IPS-18c (cell line): ENCODE data around the gene SLIT3.
"Not testable (repeated sequence)": the region's sequence is repeated elsewhere in the genome, so short reads cannot be mapped to it uniquely, and the experiment has no call there.

Source experiments
- H3K4me3 ChIP-seq: 2 replicates; pipeline ENCODE4 v1.7.0; 2013; ENCODE audit warnings: low read depth, mild to moderate bottlenecking, low read length, moderate library complexity; ENCODE audit not compliant: insufficient read depth
- H3K9me3 ChIP-seq: one replicate; pipeline ENCODE4 v1.6.1; 2013; ENCODE audit warnings: mild to moderate bottlenecking, low read length, moderate library complexity; ENCODE audit not compliant: control insufficient read depth, insufficient read depth

SLIT3 gene

GRCh38 chr5:169213479-169213878, 87.5 kb downstream of the SLIT3 start:
- Histone ChIP-seq H3K9me3 (peaks cover 2% of the 10 kb centered on the region), H3K4me3 (no peak overlapping the region)

- H3K9me3 ChIP-seq, H3K4me3 ChIP-seq: not testable (repeated sequence)
Observed at GRCh38 chr5:169211761-169212160, 89.2 kb downstream of the SLIT3 start.

- Histone ChIP-seq H3K4me3 (no peak overlapping the region), H3K9me3 (no peaks in the 10 kb centered on the region)
Observed at GRCh38 chr5:169204788-169205400, 96.0 kb downstream of the SLIT3 start.

GRCh38 chr5:169202969-169203368, 98.0 kb downstream of the SLIT3 start:
- H3K9me3 ChIP-seq, result no peaks in the 10 kb centered on the region
- H3K4me3 ChIP-seq, result no peak overlapping the region

GRCh38 chr5:169201597-169201996, 99.3 kb downstream of the SLIT3 start:
- no peaks in the 10 kb centered on the region for H3K9me3 ChIP-seq
- H3K4me3 ChIP-seq, result no peak overlapping the region

- H3K9me3 ChIP-seq, result no peaks in the 10 kb centered on the region
- H3K4me3 ChIP-seq, result no peak overlapping the region
Observed at GRCh38 chr5:169200125-169200778, 100.7 kb downstream of the SLIT3 start.

GRCh38 chr5:169197343-169197742, 103.6 kb downstream of the SLIT3 start:
- H3K4me3 ChIP-seq, result no peak overlapping the region
- H3K9me3 ChIP-seq, result no peaks in the 10 kb centered on the region

GRCh38 chr5:169196059-169196458, 104.9 kb downstream of the SLIT3 start:
- Histone ChIP-seq H3K4me3 (no peak overlapping the region), H3K9me3 (no peaks in the 10 kb centered on the region)

- no peak overlapping the region for H3K4me3 ChIP-seq
- H3K9me3 ChIP-seq, result no peaks in the 10 kb centered on the region
Observed at GRCh38 chr5:169195601-169196000, 105.3 kb downstream of the SLIT3 start.

GRCh38 chr5:169192536-169192935, 108.4 kb downstream of the SLIT3 start:
- H3K4me3 ChIP-seq, result no peak overlapping the region
- H3K9me3 ChIP-seq, result no peaks in the 10 kb centered on the region

GRCh38 chr5:169190849-169191248, 110.1 kb downstream of the SLIT3 start:
- H3K9me3 ChIP-seq, result no peaks in the 10 kb centered on the region
- H3K4me3 ChIP-seq, result no peak overlapping the region

- Histone ChIP-seq H3K9me3 (no peaks in the 10 kb centered on the region), H3K4me3 (no peak overlapping the region)
Observed at GRCh38 chr5:169185626-169186025, 115.3 kb downstream of the SLIT3 start.

GRCh38 chr5:169183576-169183975, 117.4 kb downstream of the SLIT3 start:
- H3K4me3 ChIP-seq, result no peak overlapping the region
- no peaks in the 10 kb centered on the region for H3K9me3 ChIP-seq

GRCh38 chr5:169182797-169183196, 118.1 kb downstream of the SLIT3 start:
- no peak overlapping the region for H3K4me3 ChIP-seq
- no peaks in the 10 kb centered on the region for H3K9me3 ChIP-seq

GRCh38 chr5:169181814-169182213, 119.1 kb downstream of the SLIT3 start:
- no peaks in the 10 kb centered on the region for H3K9me3 ChIP-seq
- H3K4me3 ChIP-seq, result no peak overlapping the region

GRCh38 chr5:169178754-169179153, 122.2 kb downstream of the SLIT3 start:
- no peaks in the 10 kb centered on the region for H3K9me3 ChIP-seq
- H3K4me3 ChIP-seq, result no peak overlapping the region

- Histone ChIP-seq H3K9me3 (no peaks in the 10 kb centered on the region), H3K4me3 (no peak overlapping the region)
Observed at GRCh38 chr5:169178274-169178673, 122.7 kb downstream of the SLIT3 start.

GRCh38 chr5:169176709-169177694, 123.9 kb downstream of the SLIT3 start:
- no peak overlapping the region for H3K4me3 ChIP-seq

More at GRCh38 chr5:169176709-169177694, 123.9 kb downstream of the SLIT3 start:
- H3K9me3 ChIP-seq, result no peaks in the 10 kb centered on the region
